T1000 (cell line): Measurements from ENCODE around the gene COL23A1.

Source experiments
- DNase-seq: peaks from one replicate; lab custom pipeline; 2025; ENCODE audit warnings: mixed read lengths; lab: John Stamatoyannopoulos, UW

COL23A1 gene

GRCh38 chr5:178421699-178422399 is 168.3 kb downstream of the COL23A1 start:
- no peak for DNase-seq

GRCh38 chr5:178421128-178421527 is 169.1 kb downstream of the COL23A1 start:
- DNase-seq, result no peak

GRCh38 chr5:178420354-178420781 is 169.8 kb downstream of the COL23A1 start:
- no peak for DNase-seq

- DNase-seq, result no peak
These were observed 170.5 kb downstream of the COL23A1 start for GRCh38 chr5:178419651-178420050.

GRCh38 chr5:178419196-178419595 is 171.0 kb downstream of the COL23A1 start:
- no peak for DNase-seq

GRCh38 chr5:178418471-178419010 is 171.7 kb downstream of the COL23A1 start:
- no peak for DNase-seq

GRCh38 chr5:178418031-178418430 is 172.2 kb downstream of the COL23A1 start:
- no peak for DNase-seq

GRCh38 chr5:178417391-178417811 is 172.8 kb downstream of the COL23A1 start:
- DNase-seq, result no peak

GRCh38 chr5:178416919-178417318 is 173.3 kb downstream of the COL23A1 start:
- DNase-seq, result no peak

GRCh38 chr5:178416206-178416882 is 173.8 kb downstream of the COL23A1 start:
- DNase-seq, result no peak

GRCh38 chr5:178415353-178415752 is 174.8 kb downstream of the COL23A1 start:
- DNase-seq, result no peak

GRCh38 chr5:178413988-178414387 is 176.2 kb downstream of the COL23A1 start:
- DNase-seq, result no peak

GRCh38 chr5:178411083-178411482 is 179.1 kb downstream of the COL23A1 start:
- DNase-seq, result no peak

GRCh38 chr5:178407646-178408045 is 182.5 kb downstream of the COL23A1 start:
- DNase-seq, result no peak

GRCh38 chr5:178404987-178405386 is 185.2 kb downstream of the COL23A1 start:
- DNase-seq, result no peak

GRCh38 chr5:178403956-178404600 is 186.1 kb downstream of the COL23A1 start:
- no peak for DNase-seq

GRCh38 chr5:178403351-178403750 is 186.8 kb downstream of the COL23A1 start:
- DNase-seq, result no peak

GRCh38 chr5:178399701-178400095 is 190.5 kb downstream of the COL23A1 start:
- DNase-seq, result no peak

GRCh38 chr5:178398901-178399700 is 191.1 kb downstream of the COL23A1 start:
- no peak for DNase-seq

- DNase-seq, result no peak
These were observed 193.1 kb downstream of the COL23A1 start for GRCh38 chr5:178396796-178397720.

- no peak for DNase-seq
These were observed 196.1 kb downstream of the COL23A1 start for GRCh38 chr5:178394074-178394473.
